Stomach smooth muscle (tissue), 2 donors: ENCODE data around the gene ORC3.
"Not testable (repeated sequence)": the region's sequence is repeated elsewhere in the genome, so short reads cannot be mapped to it uniquely, and the experiment has no call there.

ENCODE experiments used
- H3K27ac ChIP-seq: one replicate; pipeline ENCODE4 v1.7.0; 2013; ENCODE audit warnings: mild to moderate bottlenecking, low read length, inconsistent platforms
- H3K27me3 ChIP-seq, 2 donors: one replicate each; pipeline ENCODE4 v1.7.0; 2013; ENCODE audit warnings: low read length in 2 of 2; ENCODE audit not compliant: insufficient read depth in 2 of 2, control insufficient read depth in 1 of 2
- H3K36me3 ChIP-seq, 2 donors: one replicate each; pipeline ENCODE4 v1.7.0; 2013; ENCODE audit warnings: low read length in 2 of 2; ENCODE audit not compliant: control insufficient read depth in 2 of 2, insufficient read depth in 2 of 2
- H3K4me1 ChIP-seq: one replicate; pipeline ENCODE4 v1.7.0; 2013; ENCODE audit warnings: low read length; ENCODE audit not compliant: control insufficient read depth, insufficient read depth
- H3K4me3 ChIP-seq, 2 donors: one replicate each; pipeline ENCODE4 v1.7.0; 2013; ENCODE audit warnings: low read length in 2 of 2
- H3K9ac ChIP-seq, 2 donors: one replicate each; pipeline ENCODE4 v1.7.0; 2013; ENCODE audit warnings: low read length in 2 of 2, mild to moderate bottlenecking in 1 of 2
- H3K9me3 ChIP-seq, 2 donors: one replicate each; pipeline ENCODE4 v1.7.0; 2013; ENCODE audit warnings: low read length in 2 of 2; ENCODE audit not compliant: control insufficient read depth in 2 of 2
- donor health status: healthy.
- donor health status: Pancreatic carcinoma.

ORC3 gene

GRCh38 chr6:87590990-87591389 is 1.1 kb downstream of the ORC3 start:
- peaks cover 19% of the 10 kb centered on the region for H3K4me1 ChIP-seq
- peaks cover 8 to 9% of the 10 kb centered on the region in 2 donors for H3K36me3 ChIP-seq
- no peaks in the 10 kb centered on the region for H3K27me3 ChIP-seq
- H3K27ac ChIP-seq: no peak overlapping the region
- peak overlapping the region; percentile 90 to 100 for H3K4me3 ChIP-seq
- no peaks in the 10 kb centered on the region for H3K9me3 ChIP-seq
- peak overlapping the region; percentile 89 to 95 for H3K9ac ChIP-seq

DNA sequence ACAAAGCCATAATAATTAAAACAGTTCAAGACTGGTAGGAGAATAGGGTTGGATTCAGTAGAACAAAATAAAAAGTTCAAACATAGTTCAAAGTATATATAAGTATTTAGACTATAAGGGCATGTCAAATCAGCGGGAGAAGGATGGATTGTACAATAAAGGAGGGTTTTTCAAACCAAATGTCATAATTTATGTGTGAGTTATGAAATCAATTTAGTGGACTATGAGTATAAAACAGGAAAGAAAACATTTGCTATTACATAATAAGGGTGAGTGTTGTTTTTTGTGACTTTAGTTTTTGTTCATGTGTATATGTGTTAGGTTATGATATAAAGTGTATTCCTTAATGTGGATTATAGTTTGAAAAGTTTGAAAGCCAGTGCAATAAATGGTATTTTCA is 10.6 kb downstream of the ORC3 start:
- H3K4me3 ChIP-seq: no peak overlapping the region
- H3K27me3 ChIP-seq: no peaks in the 10 kb centered on the region
- H3K36me3 ChIP-seq: peaks cover 2 to 7% of the 10 kb centered on the region in 2 donors
- no peaks in the 10 kb centered on the region for H3K4me1 ChIP-seq
- H3K9ac ChIP-seq: no peak overlapping the region
- H3K9me3 ChIP-seq: no peaks in the 10 kb centered on the region
- no peak overlapping the region for H3K27ac ChIP-seq

- Histone ChIP-seq H3K9ac (no peak overlapping the region), H3K27me3 (no peaks in the 10 kb centered on the region), H3K36me3 (peaks cover 8 to 12% of the 10 kb centered on the region in 2 donors)
Measured at GRCh38 chr6:87606199-87606598, 16.3 kb downstream of the ORC3 start.

GRCh38 chr6:87608802-87609201 is 18.9 kb downstream of the ORC3 start:
- peaks cover 9 to 17% of the 10 kb centered on the region in 2 donors for H3K36me3 ChIP-seq
- no peak overlapping the region for H3K27ac ChIP-seq
- no peak overlapping the region for H3K9ac ChIP-seq
- no peaks in the 10 kb centered on the region for H3K27me3 ChIP-seq
- no peaks in the 10 kb centered on the region for H3K9me3 ChIP-seq
- no peak overlapping the region for H3K4me3 ChIP-seq
- no peaks in the 10 kb centered on the region for H3K4me1 ChIP-seq

More at GRCh38 chr6:87606199-87606598, 16.3 kb downstream of the ORC3 start:
- no peaks in the 10 kb centered on the region for H3K9me3 ChIP-seq
- no peak overlapping the region for H3K4me3 ChIP-seq
- H3K27ac ChIP-seq: no peak overlapping the region
- H3K4me1 ChIP-seq: no peaks in the 10 kb centered on the region

DNA sequence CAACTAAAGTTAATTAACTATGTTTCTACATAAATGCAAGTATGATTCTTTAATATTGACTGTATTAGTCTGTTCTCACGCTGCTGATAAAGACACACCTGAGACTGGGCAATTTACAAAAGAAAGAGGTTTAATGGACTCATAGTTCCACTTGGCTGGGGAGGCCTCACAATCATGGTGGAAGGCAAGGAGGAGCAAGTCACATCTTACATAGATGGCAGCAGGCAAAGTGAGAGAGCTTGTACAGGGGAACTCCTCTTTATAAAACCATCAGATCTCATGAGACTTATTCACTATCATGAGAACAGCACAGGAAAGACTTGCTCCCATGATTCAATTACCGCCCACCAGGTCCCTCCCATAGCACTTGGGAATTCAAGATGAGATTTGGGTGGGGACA is 23.1 kb downstream of the ORC3 start:
- not testable (repeated sequence) for H3K27ac ChIP-seq, H3K4me1 ChIP-seq, H3K9me3 ChIP-seq, H3K27me3 ChIP-seq, H3K4me3 ChIP-seq, H3K9ac ChIP-seq
- peaks cover 10 to 12% of the 10 kb centered on the region in 2 donors for H3K36me3 ChIP-seq

DNA sequence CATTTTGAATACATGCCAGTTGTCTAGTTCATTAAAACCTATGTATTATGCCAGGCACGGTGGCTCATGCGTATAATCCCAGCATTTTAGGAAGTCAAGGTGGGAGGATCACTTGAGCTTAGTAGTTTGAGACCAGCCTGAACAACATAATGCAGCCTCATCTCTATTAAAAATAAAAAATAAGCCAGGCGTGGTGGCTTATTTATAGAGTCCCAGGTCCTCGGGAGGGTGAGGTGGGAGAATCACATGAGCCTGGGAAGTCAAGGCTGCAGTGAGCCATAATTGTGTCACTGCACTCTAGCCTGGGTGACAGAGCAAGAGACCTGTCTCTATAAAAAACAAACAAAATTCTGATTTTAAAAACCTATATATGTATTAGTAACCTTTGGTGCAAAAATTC is 27.5 kb downstream of the ORC3 start:
- H3K27me3 ChIP-seq: no peaks in the 10 kb centered on the region
- H3K4me1 ChIP-seq: no peaks in the 10 kb centered on the region
- no peak overlapping the region for H3K4me3 ChIP-seq
- no peak overlapping the region for H3K27ac ChIP-seq
- H3K9ac ChIP-seq: no peak overlapping the region
- peaks cover 4 to 6% of the 10 kb centered on the region in 2 donors for H3K36me3 ChIP-seq
- no peaks in the 10 kb centered on the region for H3K9me3 ChIP-seq

GRCh38 chr6:87618531-87618930 is 28.6 kb downstream of the ORC3 start:
- no peak overlapping the region for H3K27ac ChIP-seq
- no peaks in the 10 kb centered on the region for H3K4me1 ChIP-seq
- no peak overlapping the region for H3K4me3 ChIP-seq
- H3K27me3 ChIP-seq: no peaks in the 10 kb centered on the region
- H3K9me3 ChIP-seq: no peaks in the 10 kb centered on the region
- no peak overlapping the region for H3K9ac ChIP-seq
- H3K36me3 ChIP-seq: peaks cover 6 to 7% of the 10 kb centered on the region in 2 donors

GRCh38 chr6:87623248-87623647 is 33.3 kb downstream of the ORC3 start:
- no peak overlapping the region for H3K9ac ChIP-seq
- no peaks in the 10 kb centered on the region for H3K9me3 ChIP-seq
- H3K27me3 ChIP-seq: no peaks in the 10 kb centered on the region
- no peaks in the 10 kb centered on the region for H3K4me1 ChIP-seq
- no peak overlapping the region for H3K27ac ChIP-seq
- H3K36me3 ChIP-seq: peaks cover 0 to 7% of the 10 kb centered on the region in 2 donors
- no peak overlapping the region for H3K4me3 ChIP-seq

DNA sequence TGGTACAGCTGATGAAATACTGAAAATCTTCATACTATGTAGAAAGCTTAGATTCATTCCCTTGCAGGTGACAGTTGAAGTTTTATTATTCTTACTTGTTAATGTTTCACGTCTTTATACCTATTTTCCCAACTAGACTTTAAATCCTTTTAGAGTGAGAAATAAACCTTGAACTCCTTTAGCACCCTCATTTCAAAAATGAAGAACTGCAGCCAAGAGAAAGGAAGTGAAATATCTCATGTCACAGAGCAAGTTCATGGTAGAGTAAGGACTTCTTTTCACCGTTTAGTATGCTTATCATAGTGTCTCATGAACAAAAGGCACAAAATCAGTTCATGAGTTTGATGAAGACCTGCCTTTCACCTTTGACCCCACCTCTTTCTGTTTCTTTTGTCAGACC is 38.5 kb downstream of the ORC3 start:
- Histone ChIP-seq H3K9ac (no peak overlapping the region), H3K27me3 (no peaks in the 10 kb centered on the region), H3K36me3 (no peaks in the 10 kb centered on the region), H3K27ac (no peak overlapping the region), H3K9me3 (no peaks in the 10 kb centered on the region), H3K4me1 (no peaks in the 10 kb centered on the region), H3K4me3 (no peak overlapping the region)

GRCh38 chr6:87628881-87629280 is 38.9 kb downstream of the ORC3 start:
- Histone ChIP-seq H3K9ac (no peak overlapping the region), H3K4me3 (no peak overlapping the region), H3K9me3 (no peaks in the 10 kb centered on the region), H3K4me1 (no peaks in the 10 kb centered on the region), H3K36me3 (no peaks in the 10 kb centered on the region), H3K27ac (no peak overlapping the region), H3K27me3 (no peaks in the 10 kb centered on the region)

DNA sequence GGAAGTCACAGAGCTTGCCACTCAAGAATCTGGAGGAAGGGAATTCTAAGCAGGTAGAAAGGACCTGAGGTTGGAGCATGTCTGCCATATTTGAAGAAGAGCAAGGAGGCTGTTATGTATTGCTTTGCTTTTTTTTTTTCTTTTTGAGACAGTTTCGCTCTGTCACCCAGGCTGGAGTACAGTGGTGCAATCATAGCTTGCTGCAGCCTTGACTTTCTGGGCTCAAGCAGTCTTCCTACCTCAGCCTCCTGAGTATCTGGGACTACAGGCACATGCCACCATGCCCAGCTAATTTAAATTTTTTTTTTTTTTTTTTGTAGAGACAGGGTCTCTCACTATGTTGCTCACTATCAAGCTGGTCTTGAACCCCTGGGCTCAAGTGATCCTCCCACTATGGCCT is 40.8 kb downstream of the ORC3 start:
- Histone ChIP-seq H3K9ac (no peak overlapping the region), H3K27me3 (no peaks in the 10 kb centered on the region), H3K9me3 (no peaks in the 10 kb centered on the region), H3K4me1 (no peaks in the 10 kb centered on the region), H3K27ac (no peak overlapping the region), H3K4me3 (no peak overlapping the region), H3K36me3 (peaks cover 4 to 6% of the 10 kb centered on the region in 2 donors)
